HepG2 (cell line): ENCODE results near the gene ABHD15. TPM values are rescaled to one million over a fixed set of nuclear protein-coding genes. Genes with fewer than 3 reads are reported as not detected.

Experiments used
- ATRX ChIP-seq: sonication (generic); formaldehyde crosslinking; IDR thresholded peaks from 2 replicates; pipeline ENCODE4 v1.4.0; 2020; ENCODE audit warnings: missing genetic modification reagents, borderline replicate concordance
- ISX ChIP-seq: sonication (generic); formaldehyde crosslinking; conservative IDR thresholded peaks from 2 replicates; pipeline ENCODE4 v1.5.0; 2020; ENCODE audit warnings: missing genetic modification reagents
- MTF2 ChIP-seq: sonication (generic); formaldehyde crosslinking; IDR thresholded peaks from 2 replicates; pipeline ENCODE4 v1.5.0; 2020; ENCODE audit warnings: missing genetic modification reagents, borderline replicate concordance
- SNAI1 ChIP-seq: sonication (generic); formaldehyde crosslinking; IDR thresholded peaks from 2 replicates; pipeline ENCODE4 v1.5.0; 2020; ENCODE audit warnings: mild to moderate bottlenecking, missing genetic modification reagents, borderline replicate concordance
- YEATS2 ChIP-seq: sonication (generic); formaldehyde crosslinking; IDR thresholded peaks from 2 replicates; pipeline ENCODE4 v1.4.0; 2020; ENCODE audit warnings: missing genetic modification reagents, borderline replicate concordance
- ZBTB7B ChIP-seq: sonication (generic); formaldehyde crosslinking; IDR thresholded peaks from 2 replicates; pipeline ENCODE4 v1.4.0; 2020; ENCODE audit warnings: missing genetic modification reagents
- ZNF430 ChIP-seq: sonication (generic); formaldehyde crosslinking; IDR thresholded peaks from 2 replicates; pipeline ENCODE4 v1.9.0; 2021; ENCODE audit warnings: mild to moderate bottlenecking, missing genetic modification reagents
- ZNF773 ChIP-seq: sonication (generic); formaldehyde crosslinking; IDR thresholded peaks from 2 replicates; pipeline ENCODE4 v1.4.0; 2020; ENCODE audit warnings: missing genetic modification reagents, borderline replicate concordance
- polyA plus RNA-seq, 8 experiments: library from polyadenylated mRNA; depleted of rRNA in 3 of 8; stranded (reverse) in 7 of 8; unstranded in 1 of 8; fragments of >200 nt; fragmentation: Illumina TruSeq in 4 of 8; extraction: Trizol in 4 of 8; gene quantifications; 2 replicates each; pipeline versions ENCODE4 v1.2.1 to v1.2.3, GENCODE V29; 2011 to 2016; ENCODE audit warnings: low read depth in 4 of 8, missing spikeins in 1 of 8, mixed read lengths in 1 of 8; ENCODE audit not compliant: insufficient read depth in 1 of 8
- total RNA-seq, 5 experiments: library from RNA; depleted of rRNA; stranded (reverse); fragments of >200 nt; fragmentation: Illumina TruSeq; extraction: Trizol; gene quantifications; 2 replicates each; pipeline ENCODE4 v1.2.3, GENCODE V29; 2016; ENCODE audit warnings: low read depth in 1 of 5
- TF ChIP-seq, protein P1 (sequence below): sonication (generic); formaldehyde crosslinking; IDR thresholded peaks from 2 replicates; pipeline ENCODE4 v1.4.0; 2020; ENCODE audit warnings: mild to moderate bottlenecking, missing genetic modification reagents
- TF ChIP-seq, protein P2 (sequence below), 2 experiments: sonication (generic) in 1 of 2; formaldehyde crosslinking in 1 of 2; IDR thresholded peaks; 2 replicates each; pipeline versions ENCODE4 v1.6.1 to v1.9.0; 2014 to 2022; ENCODE audit warnings: antibody characterized with exemption in 1 of 2, borderline replicate concordance in 1 of 2, inconsistent platforms in 1 of 2, low read depth in 1 of 2, missing genetic modification reagents in 1 of 2
- TF ChIP-seq, protein P3 (sequence below): sonication (generic); formaldehyde crosslinking; IDR thresholded peaks from 2 replicates; pipeline ENCODE4 v1.4.0; 2020; ENCODE audit warnings: missing genetic modification reagents, mild to moderate bottlenecking, borderline replicate concordance

ABHD15 gene
- total and polyA plus RNA-seq, 2 of the 13 experiments (the other 11 are each of a cell fraction or from before 2014, with no cell fraction given) = 2.4 to 7.7 TPM

DNA sequence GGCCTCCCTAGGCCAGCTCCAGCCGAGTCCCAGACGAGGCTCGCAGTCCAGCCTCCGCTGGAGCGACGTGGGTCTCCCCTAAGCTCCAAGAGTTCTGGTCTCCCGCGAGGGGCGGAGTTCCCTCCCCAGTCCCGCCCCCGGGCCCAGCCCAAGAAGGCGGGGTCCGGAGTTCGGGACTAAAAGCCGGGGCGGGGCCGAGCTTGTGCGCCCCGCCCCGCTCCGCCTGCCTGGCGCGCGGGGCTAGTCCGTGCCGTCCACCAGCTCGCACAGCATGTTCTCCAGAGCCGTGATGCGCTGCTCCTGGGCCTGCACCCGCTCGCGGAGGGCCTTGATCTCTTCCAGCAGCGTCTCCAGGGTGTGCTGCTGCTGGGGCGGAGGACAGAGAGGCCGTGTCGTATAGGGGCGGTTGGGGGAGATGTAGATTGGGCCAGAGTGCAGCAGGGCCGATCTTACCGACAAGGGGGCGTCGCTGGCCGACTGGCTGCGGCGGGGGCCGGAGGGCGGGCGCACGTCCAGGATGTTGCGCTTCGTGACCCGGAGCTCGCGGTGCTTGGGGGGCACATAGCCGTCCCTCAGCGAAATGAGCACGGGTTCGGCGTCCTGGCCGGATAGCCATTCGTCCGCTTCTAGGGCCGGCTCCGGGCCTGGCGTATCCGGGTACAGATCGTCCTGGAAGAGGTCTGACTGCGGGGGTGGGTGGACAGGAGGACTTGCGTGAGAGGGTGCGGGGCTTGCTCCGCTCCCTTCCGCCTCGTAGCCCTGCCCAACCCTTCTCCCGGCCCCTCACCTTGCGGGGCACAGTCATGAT is 48.9 kb upstream of the ABHD15 start (continued):
- TF ChIP-seq MTF2 (CRISPR knock-in tag) = no peak
- no peak for TF ChIP-seq ZNF773
- TF ChIP-seq ZNF430 (CRISPR knock-in tag) = peak; percentile 31; the same call in 1 of the 2 replicates
- TF ChIP-seq, protein P1, sequence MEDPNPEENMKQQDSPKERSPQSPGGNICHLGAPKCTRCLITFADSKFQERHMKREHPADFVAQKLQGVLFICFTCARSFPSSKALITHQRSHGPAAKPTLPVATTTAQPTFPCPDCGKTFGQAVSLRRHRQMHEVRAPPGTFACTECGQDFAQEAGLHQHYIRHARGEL (CRISPR knock-in tag) = no peak
- no peak for TF ChIP-seq ISX (CRISPR knock-in tag)
- no peak for TF ChIP-seq SNAI1 (CRISPR knock-in tag)
- no peak for TF ChIP-seq YEATS2 (CRISPR knock-in tag)
- TF ChIP-seq ZBTB7B (CRISPR knock-in tag) = peak; percentile 52; the same call in 1 of the 2 replicates
- TF ChIP-seq, protein P2, sequence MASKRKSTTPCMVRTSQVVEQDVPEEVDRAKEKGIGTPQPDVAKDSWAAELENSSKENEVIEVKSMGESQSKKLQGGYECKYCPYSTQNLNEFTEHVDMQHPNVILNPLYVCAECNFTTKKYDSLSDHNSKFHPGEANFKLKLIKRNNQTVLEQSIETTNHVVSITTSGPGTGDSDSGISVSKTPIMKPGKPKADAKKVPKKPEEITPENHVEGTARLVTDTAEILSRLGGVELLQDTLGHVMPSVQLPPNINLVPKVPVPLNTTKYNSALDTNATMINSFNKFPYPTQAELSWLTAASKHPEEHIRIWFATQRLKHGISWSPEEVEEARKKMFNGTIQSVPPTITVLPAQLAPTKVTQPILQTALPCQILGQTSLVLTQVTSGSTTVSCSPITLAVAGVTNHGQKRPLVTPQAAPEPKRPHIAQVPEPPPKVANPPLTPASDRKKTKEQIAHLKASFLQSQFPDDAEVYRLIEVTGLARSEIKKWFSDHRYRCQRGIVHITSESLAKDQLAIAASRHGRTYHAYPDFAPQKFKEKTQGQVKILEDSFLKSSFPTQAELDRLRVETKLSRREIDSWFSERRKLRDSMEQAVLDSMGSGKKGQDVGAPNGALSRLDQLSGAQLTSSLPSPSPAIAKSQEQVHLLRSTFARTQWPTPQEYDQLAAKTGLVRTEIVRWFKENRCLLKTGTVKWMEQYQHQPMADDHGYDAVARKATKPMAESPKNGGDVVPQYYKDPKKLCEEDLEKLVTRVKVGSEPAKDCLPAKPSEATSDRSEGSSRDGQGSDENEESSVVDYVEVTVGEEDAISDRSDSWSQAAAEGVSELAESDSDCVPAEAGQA (IDR thresholded peaks at IDR 0.05; ENCODE audit: low read depth) = no peak
- TF ChIP-seq, protein P2 (CRISPR knock-in tag; IDR thresholded peaks at IDR 0.05; ENCODE audit: borderline replicate concordance) = no peak
- TF ChIP-seq ATRX (CRISPR knock-in tag) = no peak
- TF ChIP-seq, protein P3, sequence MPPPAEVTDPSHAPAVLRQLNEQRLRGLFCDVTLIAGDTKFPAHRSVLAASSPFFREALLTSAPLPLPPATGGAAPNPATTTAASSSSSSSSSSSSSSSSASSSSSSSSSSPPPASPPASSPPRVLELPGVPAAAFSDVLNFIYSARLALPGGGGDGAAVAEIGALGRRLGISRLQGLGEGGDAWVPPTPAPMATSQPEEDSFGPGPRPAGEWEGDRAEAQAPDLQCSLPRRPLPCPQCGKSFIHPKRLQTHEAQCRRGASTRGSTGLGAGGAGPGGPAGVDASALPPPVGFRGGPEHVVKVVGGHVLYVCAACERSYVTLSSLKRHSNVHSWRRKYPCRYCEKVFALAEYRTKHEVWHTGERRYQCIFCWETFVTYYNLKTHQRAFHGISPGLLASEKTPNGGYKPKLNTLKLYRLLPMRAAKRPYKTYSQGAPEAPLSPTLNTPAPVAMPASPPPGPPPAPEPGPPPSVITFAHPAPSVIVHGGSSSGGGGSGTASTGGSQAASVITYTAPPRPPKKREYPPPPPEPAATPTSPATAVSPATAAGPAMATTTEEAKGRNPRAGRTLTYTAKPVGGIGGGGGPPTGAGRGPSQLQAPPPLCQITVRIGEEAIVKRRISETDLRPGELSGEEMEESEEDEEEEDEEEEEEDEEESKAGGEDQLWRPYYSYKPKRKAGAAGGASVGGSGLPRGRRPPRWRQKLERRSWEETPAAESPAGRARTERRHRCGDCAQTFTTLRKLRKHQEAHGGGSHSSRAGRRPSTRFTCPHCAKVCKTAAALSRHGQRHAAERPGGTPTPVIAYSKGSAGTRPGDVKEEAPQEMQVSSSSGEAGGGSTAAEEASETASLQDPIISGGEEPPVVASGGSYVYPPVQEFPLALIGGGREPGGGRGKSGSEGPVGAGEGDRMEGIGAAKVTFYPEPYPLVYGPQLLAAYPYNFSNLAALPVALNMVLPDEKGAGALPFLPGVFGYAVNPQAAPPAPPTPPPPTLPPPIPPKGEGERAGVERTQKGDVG (CRISPR knock-in tag) = no peak
